Stimulated activated CD4-positive, alpha-beta T cell treated with anti-CD3 and anti-CD28 coated beads, Interleukin-1b, Interleukin-23, amount 100 ng/mL, for 48 hours (primary cell): ENCODE results near the gene P2RY6.
A peak's percentile ranks its signal among the peaks of the same experiment; 100 is the strongest.

Experiments used
- DNase-seq: peaks from one replicate; pipeline ENCODE4 v3.0.0-alpha.2; 2020

The P2RY6 gene

GRCh38 chr11:73237471-73238290 lies 34.5 kb upstream of the P2RY6 start:
- no peak for DNase-seq

- no peak for DNase-seq
Measured at GRCh38 chr11:73239111-73239521, 33.0 kb upstream of the P2RY6 start.

GRCh38 chr11:73239571-73240189 lies 32.5 kb upstream of the P2RY6 start:
- no peak for DNase-seq

GRCh38 chr11:73240190-73240781 lies 31.9 kb upstream of the P2RY6 start:
- no peak for DNase-seq

DNA sequence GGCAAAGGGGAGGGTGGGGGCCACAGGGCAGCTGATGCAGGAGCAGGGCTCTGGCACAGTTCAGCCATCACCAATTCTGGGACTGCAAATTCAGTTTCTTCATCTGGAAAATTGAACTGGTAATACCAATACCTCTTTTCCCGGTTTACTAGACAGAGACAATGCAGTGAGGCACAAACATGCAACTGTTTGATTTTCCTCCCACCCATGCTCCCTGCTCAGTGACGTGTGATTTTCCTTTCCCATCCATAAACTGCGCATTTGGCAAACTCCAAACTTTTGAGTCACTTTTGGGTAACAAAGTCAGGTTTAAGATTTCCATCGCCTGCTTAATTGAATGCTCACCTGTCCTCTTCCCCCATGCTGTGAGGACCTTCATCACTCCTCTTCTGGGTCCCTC lies 30.8 kb upstream of the P2RY6 start:
- no peak for DNase-seq

- peak; percentile 75 for DNase-seq
Measured at GRCh38 chr11:73242251-73243092, 29.7 kb upstream of the P2RY6 start.

GRCh38 chr11:73243093-73243485 lies 29.0 kb upstream of the P2RY6 start:
- no peak for DNase-seq

GRCh38 chr11:73244589-73245240 lies 27.4 kb upstream of the P2RY6 start:
- DNase-seq, result no peak

GRCh38 chr11:73245461-73245860 lies 26.7 kb upstream of the P2RY6 start:
- no peak for DNase-seq

DNA sequence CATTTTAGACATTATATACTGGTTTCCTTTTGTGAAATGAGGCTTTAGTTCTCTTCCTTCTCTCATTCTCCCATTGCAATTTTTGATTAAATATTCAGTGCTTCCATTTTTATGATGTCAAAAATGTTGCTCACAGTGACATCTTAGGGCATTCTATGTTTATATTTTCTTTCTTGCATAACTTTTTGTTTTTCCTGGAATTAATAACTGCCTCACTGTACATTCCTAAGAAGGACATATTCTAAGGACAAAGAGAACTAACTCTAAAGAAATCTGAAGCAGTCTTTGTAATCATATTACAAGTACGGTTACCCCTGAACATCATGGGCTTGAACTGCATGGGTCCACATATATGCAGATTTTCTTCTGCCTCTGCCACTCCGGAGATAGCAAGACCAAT lies 25.8 kb upstream of the P2RY6 start:
- no peak for DNase-seq

DNA sequence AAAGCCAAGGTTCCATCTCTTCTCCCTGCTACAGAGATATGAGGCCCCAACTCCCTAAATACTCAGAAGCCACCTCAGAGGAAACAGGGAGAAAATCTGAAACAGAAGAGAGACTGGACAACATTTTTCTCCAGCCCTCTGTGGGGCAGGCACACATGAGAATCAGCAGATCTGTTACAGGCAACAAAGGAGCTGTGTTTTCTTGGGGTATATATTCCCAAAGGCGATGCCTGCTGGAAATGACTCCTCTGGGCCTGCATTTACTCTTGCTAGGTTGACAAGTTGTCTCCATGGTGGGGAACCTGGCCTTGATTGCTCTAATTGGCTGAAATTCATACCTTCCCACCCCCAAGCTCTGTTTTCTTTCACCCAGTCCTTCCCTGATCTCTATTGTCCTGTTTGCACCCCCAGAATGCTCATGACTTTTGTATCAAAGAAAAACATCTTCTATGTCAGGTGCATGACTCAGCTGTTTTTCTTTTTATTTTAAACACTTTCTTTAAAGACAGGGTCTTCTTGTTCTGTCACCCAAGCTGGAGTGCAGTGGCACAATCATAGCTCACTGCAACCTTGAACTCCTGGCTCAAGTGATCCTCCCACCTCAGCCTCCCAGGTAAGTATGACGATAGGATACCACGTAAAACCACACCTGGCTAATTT lies 23.5 kb upstream of the P2RY6 start:
- no peak for DNase-seq

GRCh38 chr11:73249304-73249703 lies 22.8 kb upstream of the P2RY6 start:
- no peak for DNase-seq

GRCh38 chr11:73249853-73250783 lies 22.0 kb upstream of the P2RY6 start:
- no peak for DNase-seq

DNA sequence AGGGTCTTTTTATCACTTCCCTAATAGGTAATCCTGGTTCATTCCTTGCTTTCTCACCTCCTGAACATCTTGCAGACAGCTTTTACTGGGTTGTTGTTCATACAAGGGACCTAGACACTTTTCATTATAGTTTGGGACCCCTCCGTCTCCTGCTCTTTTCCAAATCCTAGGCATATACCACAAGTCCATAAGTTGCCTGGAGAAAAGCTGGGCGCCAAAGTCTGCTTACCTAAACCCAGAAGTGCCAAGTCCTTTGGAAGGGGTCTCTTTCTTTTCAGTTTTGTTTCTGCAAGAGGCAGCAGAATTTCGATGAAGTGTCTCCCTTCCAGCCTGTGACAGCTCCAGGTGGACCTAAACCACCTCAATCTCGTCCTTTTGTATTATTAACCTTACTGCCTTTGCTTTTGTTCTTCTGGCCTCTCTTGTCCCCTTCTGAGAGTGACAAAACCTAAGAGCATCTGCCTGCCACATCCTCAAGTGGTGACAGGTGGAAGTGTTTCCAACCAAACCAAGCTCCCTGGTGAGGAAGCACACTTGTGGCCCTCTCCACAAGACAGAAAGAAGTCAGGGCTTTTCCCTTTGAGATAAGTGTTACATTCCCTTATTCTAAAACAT lies 19.5 kb upstream of the P2RY6 start:
- no peak for DNase-seq

GRCh38 chr11:73257342-73258103 lies 14.6 kb upstream of the P2RY6 start:
- DNase-seq, result no peak

- DNase-seq, result no peak
Measured at GRCh38 chr11:73258104-73259035, 13.8 kb upstream of the P2RY6 start.

DNA sequence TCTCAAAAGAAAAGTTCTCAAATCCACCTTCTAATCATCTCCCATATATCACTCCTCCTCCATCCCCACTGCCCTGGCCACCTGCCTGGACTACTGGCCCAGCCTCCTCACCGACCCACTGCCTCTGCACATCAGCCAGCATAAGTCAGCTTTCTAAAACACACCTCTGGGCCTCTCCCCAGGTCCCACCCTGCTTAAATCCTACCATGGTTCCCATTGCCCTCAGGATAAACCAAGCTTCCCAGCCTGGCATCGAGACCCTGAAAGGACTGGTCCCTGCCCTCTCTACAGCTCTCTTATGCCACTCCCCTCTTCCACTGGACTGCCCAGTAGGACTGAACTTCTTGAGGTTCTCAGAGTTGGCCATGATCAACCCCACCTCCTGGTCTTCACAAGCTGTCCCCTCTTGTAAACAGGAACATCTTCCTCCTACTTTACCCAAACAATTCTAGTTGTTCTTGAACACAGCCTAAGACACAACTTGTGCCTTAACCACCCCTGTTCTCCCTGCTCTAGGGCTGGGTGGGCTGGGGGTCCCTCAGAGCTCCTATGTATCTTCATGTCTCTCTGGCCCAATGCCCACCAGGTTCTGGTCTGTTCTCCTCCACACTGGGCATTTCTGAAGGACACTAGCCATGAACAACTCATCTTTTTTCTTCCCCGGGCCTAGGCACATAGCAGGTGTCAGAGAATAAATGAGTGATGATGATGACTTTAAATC lies 12.6 kb upstream of the P2RY6 start:
- no peak for DNase-seq

DNA sequence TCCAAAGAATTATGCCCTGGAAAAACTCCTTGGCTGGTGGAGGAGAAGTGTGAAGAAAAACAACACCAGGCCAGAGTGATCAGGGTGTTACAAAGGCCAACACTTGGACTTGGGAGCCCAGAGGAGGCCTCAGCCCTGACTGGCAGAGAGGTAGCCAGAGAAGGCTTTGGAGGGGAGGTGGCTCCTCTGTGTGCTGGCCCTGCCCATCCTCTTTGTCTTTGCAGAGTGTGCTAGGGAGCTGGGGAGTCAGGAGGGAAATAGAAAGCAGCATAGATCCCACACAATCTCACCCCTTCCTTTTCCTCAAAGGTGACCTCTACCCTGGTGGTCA lies 12.0 kb upstream of the P2RY6 start:
- no peak for DNase-seq
